Tibial artery (tissue), 4 donors: ENCODE data around the gene SGCA.

Experiments
- DNase-seq, 2 donors: peaks; one replicate each; pipeline ENCODE4 v3.0.0-alpha.2; 2019
- H3K27ac ChIP-seq, 2 donors: fragments of 200-600 bp; sonication (generic) in 1 of 2; 1 replicate in 1 of 2; 2 replicates in 1 of 2; pipeline ENCODE4 v1.5.1; 2018 to 2019; ENCODE audit warnings: mild to moderate bottlenecking in 1 of 2
- H3K27me3 ChIP-seq, 2 donors: fragments of 200-600 bp; sonication (generic) in 1 of 2; one replicate each; pipeline versions ENCODE4 v1.5.1 to v1.6.0; 2016 to 2019
- H3K36me3 ChIP-seq, 3 donors: fragments of 200-600 bp; sonication (generic) in 2 of 3; one replicate each; pipeline ENCODE4 v1.5.1; 2016 to 2019; ENCODE audit warnings: mild to moderate bottlenecking in 2 of 3
- H3K4me1 ChIP-seq, 4 donors: fragments of 200-600 bp; sonication (generic) in 2 of 4; 1 replicate in 3 of 4; 2 replicates in 1 of 4; pipeline ENCODE4 v1.5.1; 2016 to 2019
- H3K4me3 ChIP-seq, 2 donors: fragments of 200-600 bp; sonication (generic) in 1 of 2; 1 replicate in 1 of 2; 2 replicates in 1 of 2; pipeline ENCODE4 v1.5.1; 2018 to 2019; ENCODE audit warnings: mild to moderate bottlenecking in 2 of 2
- H3K9me3 ChIP-seq, 3 donors: fragments of 200-600 bp; sonication (generic) in 1 of 3; one replicate each; pipeline ENCODE4 v1.5.1; 2016 to 2019
- CTCF ChIP-seq, 2 experiments: fragments of 200-600 bp in 1 of 2; fragments of 450-650 bp in 1 of 2; IDR thresholded peaks; one replicate each; pipeline ENCODE4 v1.5.1; 2017 to 2019; ENCODE audit warnings: antibody characterized with exemption in 2 of 2, mild to moderate bottlenecking in 1 of 2, moderate library complexity in 1 of 2
- intact Hi-C: fragments of 100-400 bp; cut with DNase I; formaldehyde crosslinking; loops from one replicate; pipeline ENCODE4 v1.15.0; 2023; ENCODE audit warnings: low total_unique reads

Gene SGCA

DNA sequence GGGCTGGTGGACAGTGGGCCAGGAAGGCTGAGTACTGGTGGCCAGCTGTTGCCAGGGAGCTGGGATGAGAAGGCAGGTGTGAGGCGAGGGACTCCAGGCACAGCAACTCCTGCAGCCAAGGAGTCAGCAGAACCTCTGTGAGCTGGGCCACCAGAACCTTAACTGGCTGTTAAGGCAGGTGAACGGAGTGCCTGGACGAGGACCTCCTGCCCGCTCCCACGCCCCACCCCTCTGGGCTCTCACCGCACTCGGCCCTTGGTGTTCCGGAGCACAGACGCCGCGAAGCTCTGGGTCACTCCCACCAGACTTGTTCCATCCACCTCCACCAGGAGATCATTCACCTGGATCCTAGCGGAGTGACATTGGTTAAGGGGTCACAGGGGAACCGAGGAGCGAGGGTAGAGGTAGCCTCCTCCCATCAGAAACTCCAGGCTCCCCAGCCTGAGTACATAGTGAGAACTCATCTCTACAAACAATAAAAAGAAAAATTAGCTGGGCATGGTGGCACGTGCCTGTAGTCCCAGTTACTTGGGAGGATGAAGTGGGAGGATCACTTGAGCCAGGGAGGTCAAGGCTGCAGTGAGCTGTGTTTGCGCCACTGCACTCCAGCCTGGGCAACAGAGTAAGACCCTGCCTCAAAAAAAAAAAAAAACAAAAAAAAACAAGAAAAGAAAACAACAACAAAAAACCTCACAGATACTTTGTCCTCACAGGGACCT, 24.6 kb upstream of the SGCA start:
- peaks cover 0 to 23% (median 15%) of the 10 kb centered on the region in 4 donors for H3K4me1 ChIP-seq
- H3K27ac ChIP-seq, result no peak overlapping the region
- H3K36me3 ChIP-seq, result peaks cover 64 to 99% (median 88%) of the 10 kb centered on the region in 3 donors
- H3K4me3 ChIP-seq, result no peak overlapping the region
- H3K9me3 ChIP-seq, result no peaks in the 10 kb centered on the region
- TF ChIP-seq CTCF (IDR thresholded peaks at IDR 0.05), result no peak
- DNase-seq, result no peak
- H3K27me3 ChIP-seq, result no peaks in the 10 kb centered on the region
- intact Hi-C loops, result loop anchor here (2.0 kb wide), 1 partner anchor 18 kb away; no protein-coding TSS in a partner anchor

GRCh38 chr17:50141745-50142110, 24.1 kb upstream of the SGCA start:
- Histone ChIP-seq H3K4me3 (no peak overlapping the region), H3K27me3 (no peaks in the 10 kb centered on the region), H3K27ac (no peak overlapping the region), H3K9me3 (no peaks in the 10 kb centered on the region), H3K4me1 (peaks cover 0 to 28% (median 21%) of the 10 kb centered on the region in 4 donors), H3K36me3 (peaks cover 64 to 94% (median 83%) of the 10 kb centered on the region in 3 donors)
- intact Hi-C loops, result loop anchor here (2.0 kb wide), 1 partner anchor 17 kb away; no protein-coding TSS in a partner anchor
- DNase-seq, result no peak
- TF ChIP-seq CTCF (IDR thresholded peaks at IDR 0.05), result no peak

DNA sequence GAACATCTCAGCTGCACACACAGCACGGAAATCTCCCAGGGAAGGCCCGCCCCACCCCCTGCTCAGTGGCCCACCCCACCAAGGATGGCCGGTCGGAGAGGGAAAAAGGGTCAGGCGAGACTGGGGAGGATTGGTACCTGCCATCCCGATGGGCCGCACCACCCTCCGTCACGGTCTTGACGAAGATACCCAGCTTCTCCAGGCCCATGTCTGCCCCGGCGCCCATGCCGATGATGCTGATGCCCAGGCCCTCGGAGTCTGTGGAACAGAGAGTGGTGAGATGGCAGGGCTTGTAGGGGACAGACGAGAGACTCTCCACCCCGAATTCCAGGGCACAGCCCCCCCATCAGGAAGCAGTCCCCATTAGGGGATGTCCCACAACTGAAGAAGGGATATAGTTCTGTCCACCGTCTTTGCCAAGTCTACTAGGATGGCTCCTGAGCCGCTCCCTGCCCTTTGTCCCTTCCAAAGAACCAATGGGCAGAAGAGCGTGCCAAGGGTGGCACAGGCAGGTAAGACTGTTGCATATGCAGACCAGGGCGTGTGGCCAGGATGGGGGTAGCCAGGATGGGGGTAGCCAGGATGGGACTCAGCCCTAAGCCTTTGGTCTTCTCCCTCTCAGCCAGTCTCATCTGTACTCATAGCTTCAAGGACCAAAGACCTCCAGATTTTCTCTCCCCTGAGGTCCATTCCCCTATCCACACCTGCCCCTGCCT, 22.2 kb upstream of the SGCA start:
- Histone ChIP-seq H3K36me3 (peaks cover 51 to 75% (median 64%) of the 10 kb centered on the region in 3 donors), H3K4me3 (no peak overlapping the region), H3K27me3 (no peaks in the 10 kb centered on the region), H3K9me3 (no peaks in the 10 kb centered on the region), H3K4me1 (peaks cover 0 to 47% (median 39%) of the 10 kb centered on the region in 4 donors), H3K27ac (peak overlapping the region in 1 of 2 donors; percentile 6)
- no peak for TF ChIP-seq CTCF (IDR thresholded peaks at IDR 0.05)
- intact Hi-C loops, result no loop called here
- DNase-seq, result no peak

- peaks cover 0 to 48% (median 40%) of the 10 kb centered on the region in 4 donors for H3K4me1 ChIP-seq
- peak overlapping the region in 1 of 2 donors; percentile 91 for H3K27ac ChIP-seq
These were observed 21.4 kb upstream of the SGCA start for GRCh38 chr17:50144355-50144754.

More at GRCh38 chr17:50144355-50144754, 21.4 kb upstream of the SGCA start:
- intact Hi-C loops, result no loop called here
- Histone ChIP-seq H3K36me3 (peaks cover 44 to 68% (median 56%) of the 10 kb centered on the region in 3 donors), H3K4me3 (no peak overlapping the region), H3K27me3 (no peaks in the 10 kb centered on the region), H3K9me3 (no peaks in the 10 kb centered on the region)
- DNase-seq, result no peak
- TF ChIP-seq CTCF (IDR thresholded peaks at IDR 0.05), result no peak
